Measurements from ENCODE around the gene IREB2. TPM values are rescaled to one million over a fixed set of nuclear protein-coding genes. Genes with fewer than 3 reads are reported as not detected.

Gene IREB2
- total RNA-seq, 2 donors from 2014 or later, result 81.4 to 92.6 TPM

DNA sequence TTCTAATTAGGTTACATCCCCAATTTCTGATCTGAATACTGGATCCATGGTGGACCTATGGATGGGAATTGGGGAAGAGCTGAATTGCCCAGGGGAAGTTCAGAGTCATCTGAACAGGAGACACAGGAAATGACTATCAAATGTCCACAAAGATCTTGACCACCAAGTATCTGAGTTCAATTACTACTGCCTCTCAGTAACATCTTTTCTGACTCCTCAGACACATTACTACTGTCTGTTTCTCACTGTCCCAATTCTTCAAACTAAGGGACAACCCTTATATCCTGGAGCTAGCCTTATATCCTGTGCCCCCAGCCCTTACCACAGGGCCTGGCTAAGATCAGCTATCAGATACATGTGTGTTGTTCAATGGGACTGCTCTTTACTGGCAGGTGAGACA lies 10.1 kb upstream of the IREB2 start:
- H3K27me3 Mint-ChIP-seq (ENCODE audit: insufficient read depth), result peaks cover 9% of the 10 kb centered on the region

GRCh38 chr15:78429477-78429876 lies 8.5 kb upstream of the IREB2 start:
- no peaks in the 10 kb centered on the region for H3K4me1 Mint-ChIP-seq
- Histone ChIP-seq H3K4me1 (ENCODE audit: control insufficient read depth, insufficient read depth, low read length) (no peaks in the 10 kb centered on the region), H3K9me3 (ENCODE audit: control insufficient read depth, low read length) (no peaks in the 10 kb centered on the region), H3K36me3 (ENCODE audit: control insufficient read depth, insufficient read depth, low read length) (no peaks in the 10 kb centered on the region), H3K4me3 (ENCODE audit: low read length) (no peak overlapping the region), H3K27me3 (ENCODE audit: control insufficient read depth, insufficient read depth, low read length, poor library complexity, severe bottlenecking) (no peaks in the 10 kb centered on the region), H3K9ac (ENCODE audit: extremely low read depth, low read length, poor library complexity, severe bottlenecking) (no peak overlapping the region), H3K27ac (ENCODE audit: low read depth, low read length) (no peak overlapping the region)
- DNase-seq, result no peak
- peaks cover 2% of the 10 kb centered on the region for H3K9me3 Mint-ChIP-seq
- no peak for TF ChIP-seq CTCF (conservative IDR thresholded peaks at IDR 0.05)
- 82 to 89% methylated on average over 2 of the region's 2 CpGs for WGBS, 2 experiments (ENCODE audit: insufficient coverage in 1 of 2, insufficient read length in 1 of 2)
- H3K4me3 Mint-ChIP-seq, result no peak overlapping the region
- H3K27ac Mint-ChIP-seq, result no peak overlapping the region
- H3K36me3 Mint-ChIP-seq (ENCODE audit: low read depth), result no peaks in the 10 kb centered on the region
- peaks cover 9% of the 10 kb centered on the region for H3K27me3 Mint-ChIP-seq (ENCODE audit: insufficient read depth)

More for the DNA sequence above, 10.1 kb upstream of the IREB2 start:
- H3K27ac Mint-ChIP-seq, result no peak overlapping the region
- H3K9me3 Mint-ChIP-seq, result peaks cover 2% of the 10 kb centered on the region
- Histone ChIP-seq H3K27ac (ENCODE audit: low read depth, low read length) (no peak overlapping the region), H3K4me3 (ENCODE audit: low read length) (no peak overlapping the region), H3K9ac (ENCODE audit: extremely low read depth, low read length, poor library complexity, severe bottlenecking) (no peak overlapping the region), H3K36me3 (ENCODE audit: control insufficient read depth, insufficient read depth, low read length) (no peaks in the 10 kb centered on the region), H3K27me3 (ENCODE audit: control insufficient read depth, insufficient read depth, low read length, poor library complexity, severe bottlenecking) (no peaks in the 10 kb centered on the region), H3K4me1 (ENCODE audit: control insufficient read depth, insufficient read depth, low read length) (no peaks in the 10 kb centered on the region), H3K9me3 (ENCODE audit: control insufficient read depth, low read length) (no peaks in the 10 kb centered on the region)
- no peak for TF ChIP-seq CTCF (conservative IDR thresholded peaks at IDR 0.05)
- H3K36me3 Mint-ChIP-seq (ENCODE audit: low read depth), result no peaks in the 10 kb centered on the region
- no peaks in the 10 kb centered on the region for H3K4me1 Mint-ChIP-seq
- DNase-seq, result no peak
- H3K4me3 Mint-ChIP-seq, result no peak overlapping the region

- Histone ChIP-seq H3K27me3 (ENCODE audit: control insufficient read depth, insufficient read depth, low read length, poor library complexity, severe bottlenecking) (no peaks in the 10 kb centered on the region), H3K4me3 (ENCODE audit: low read length) (no peak overlapping the region), H3K4me1 (ENCODE audit: control insufficient read depth, insufficient read depth, low read length) (no peaks in the 10 kb centered on the region), H3K9ac (ENCODE audit: extremely low read depth, low read length, poor library complexity, severe bottlenecking) (no peak overlapping the region), H3K36me3 (ENCODE audit: control insufficient read depth, insufficient read depth, low read length) (no peaks in the 10 kb centered on the region), H3K27ac (ENCODE audit: low read depth, low read length) (no peak overlapping the region), H3K9me3 (ENCODE audit: control insufficient read depth, low read length) (no peaks in the 10 kb centered on the region)
- Mint-ChIP-seq H3K4me3 (no peak overlapping the region), H3K9me3 (peaks cover 2% of the 10 kb centered on the region), H3K27ac (no peak overlapping the region), H3K36me3 (ENCODE audit: low read depth) (no peaks in the 10 kb centered on the region), H3K27me3 (ENCODE audit: insufficient read depth) (peaks cover 9% of the 10 kb centered on the region), H3K4me1 (no peaks in the 10 kb centered on the region)
- WGBS, 2 experiments (ENCODE audit: insufficient coverage in 1 of 2, insufficient read length in 1 of 2), result 95 to 100% methylated on average over 1 of the region's 1 CpG
- TF ChIP-seq CTCF (conservative IDR thresholded peaks at IDR 0.05), result no peak
- no peak for DNase-seq
These were observed 6.1 kb upstream of the IREB2 start for GRCh38 chr15:78431955-78432354.

Data from endodermal cell (in vitro differentiated cells).